GM11168 (cell line): ENCODE measurements around the gene AKAP3.

Experiments used
- in situ Hi-C: fragments of 300-500 bp; cut with MboI; formaldehyde crosslinking; loops from one replicate; pipeline ENCODE4 v1.12.0; 2022; ENCODE audit warnings: low sequenced_read_pairs; ENCODE audit not compliant: unreplicated experiment

The AKAP3 gene

DNA sequence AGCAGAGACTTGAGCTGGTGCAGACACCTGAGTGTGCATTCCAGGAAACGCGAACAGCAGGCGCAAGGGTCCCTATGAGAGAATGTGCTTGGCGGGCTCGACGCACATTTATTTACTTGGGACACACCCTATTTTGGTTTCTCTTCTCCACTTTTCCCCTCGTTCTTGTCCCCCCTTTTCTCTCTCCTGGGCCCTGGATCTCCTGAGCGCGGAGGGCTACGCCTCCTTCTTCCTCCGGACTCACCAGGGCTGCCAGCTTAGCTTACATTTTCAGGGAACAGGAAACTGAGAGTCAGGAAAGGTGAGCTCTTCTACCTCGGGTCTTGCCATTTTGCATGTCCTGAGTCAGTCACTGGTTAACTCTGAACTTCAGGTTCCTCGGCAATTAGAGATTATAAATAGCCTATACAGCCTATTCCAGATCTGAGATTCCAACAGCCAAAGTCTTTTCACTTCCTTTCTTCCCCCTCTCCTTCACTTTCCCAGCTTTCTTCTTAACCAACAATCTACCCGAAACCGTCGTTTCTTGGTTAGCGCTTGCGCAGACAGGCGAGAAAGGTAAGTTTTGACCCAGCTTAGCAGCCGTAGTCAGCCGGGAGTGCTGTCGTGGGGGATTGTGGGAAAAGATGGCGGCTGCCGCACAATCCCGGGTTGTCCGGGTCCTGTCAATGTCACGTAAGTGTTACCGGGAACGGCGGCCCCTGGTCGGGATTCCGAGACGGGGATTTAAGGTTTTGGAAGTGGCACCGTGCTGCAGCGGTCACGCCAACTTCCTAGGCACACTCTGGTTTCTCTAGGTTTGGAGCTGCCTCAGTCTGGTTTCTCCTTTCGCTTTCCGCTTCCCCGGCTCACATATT lies at the start of gene AKAP3, which contains the start of gene NDUFA9:
TSS of gene AKAP3 (minus strand) at position 551 of the 857 bp plus-strand sequence. CDS start 10,855 bp downstream, outside the sequence.
TSS of gene NDUFA9 (plus strand) at position 614 of the 857 bp plus-strand sequence. CDS start at position 627, 13 bp downstream.
- in situ Hi-C loops = no loop called here

DNA sequence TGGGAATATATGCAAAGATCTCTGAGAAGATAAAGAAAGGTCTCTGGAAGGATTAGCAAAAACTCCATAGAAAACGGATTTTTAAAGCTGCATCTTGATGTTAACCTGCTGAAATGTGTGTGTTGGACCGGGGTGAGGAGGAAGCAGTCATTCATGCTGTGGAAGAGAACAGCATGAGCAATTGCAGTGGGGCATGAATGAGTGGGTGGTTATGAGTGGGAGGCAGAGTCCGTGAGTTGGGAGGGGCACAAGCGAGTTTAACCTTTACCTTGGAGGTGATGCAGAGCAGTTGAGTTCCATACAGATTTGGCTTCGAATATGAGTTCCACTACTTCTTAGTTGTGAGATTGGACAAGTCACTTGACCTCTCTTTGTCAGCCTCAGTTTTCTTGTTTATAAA lies 41.9 kb upstream of the AKAP3 start:
- in situ Hi-C loops = no loop called here

DNA sequence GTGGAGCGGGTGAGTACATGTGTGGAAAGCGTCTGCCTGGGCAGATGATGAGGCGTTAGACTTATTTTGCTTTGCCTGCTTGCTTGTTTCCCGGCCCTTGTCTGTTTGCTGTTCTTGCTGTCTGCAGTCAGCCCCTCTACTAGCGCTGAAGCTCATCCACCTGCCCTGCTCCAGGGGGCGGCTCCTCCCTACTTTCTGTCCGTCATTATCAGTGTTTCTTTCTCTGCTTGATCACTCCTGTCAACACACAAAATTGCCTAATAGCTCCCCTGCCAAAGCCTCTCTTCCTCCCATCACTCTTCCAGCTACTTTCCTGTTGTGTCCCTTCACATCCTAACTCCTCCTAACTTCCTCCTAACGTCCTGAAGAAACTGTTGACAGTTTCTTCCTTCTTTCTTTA lies 36.5 kb upstream of the AKAP3 start:
- in situ Hi-C loops = no loop called here

DNA sequence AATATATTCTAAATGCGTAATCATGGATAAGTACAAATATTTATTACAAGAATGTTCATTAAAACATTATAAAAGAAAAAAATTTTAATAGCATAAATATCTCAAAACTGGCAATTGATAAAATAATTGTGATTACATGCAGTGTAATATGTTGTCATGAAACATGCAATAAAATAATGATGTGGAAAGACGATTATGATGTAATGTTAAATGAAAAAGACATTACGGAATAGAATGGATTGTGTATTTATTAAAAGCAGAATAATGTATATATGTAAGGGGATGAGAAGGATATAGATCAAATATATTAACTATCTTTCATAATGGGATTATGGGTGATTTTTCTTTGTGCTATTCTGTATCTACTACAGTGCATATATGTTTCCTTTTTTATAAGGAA lies 32.9 kb upstream of the AKAP3 start:
- in situ Hi-C loops = no loop called here

DNA sequence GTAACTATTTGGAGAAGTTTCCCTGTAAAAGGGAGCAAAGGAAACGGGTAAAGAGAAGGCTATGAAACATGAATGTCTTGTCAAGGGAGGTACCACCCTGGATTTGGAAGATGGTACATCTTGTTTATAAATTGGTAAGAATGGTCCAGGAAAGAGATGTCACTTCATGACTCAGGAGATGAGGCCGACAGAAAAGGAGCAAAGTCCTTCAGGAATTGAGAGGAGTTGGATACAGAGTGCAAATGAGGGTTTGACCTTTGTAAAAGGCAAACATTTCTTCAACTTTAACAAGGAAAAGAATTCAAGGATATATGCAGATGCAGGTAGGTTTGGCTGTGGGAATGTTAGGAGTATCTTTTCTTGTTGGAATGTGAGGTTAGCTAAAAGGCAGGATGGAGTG lies 30.9 kb upstream of the AKAP3 start:
- in situ Hi-C loops = no loop called here

DNA sequence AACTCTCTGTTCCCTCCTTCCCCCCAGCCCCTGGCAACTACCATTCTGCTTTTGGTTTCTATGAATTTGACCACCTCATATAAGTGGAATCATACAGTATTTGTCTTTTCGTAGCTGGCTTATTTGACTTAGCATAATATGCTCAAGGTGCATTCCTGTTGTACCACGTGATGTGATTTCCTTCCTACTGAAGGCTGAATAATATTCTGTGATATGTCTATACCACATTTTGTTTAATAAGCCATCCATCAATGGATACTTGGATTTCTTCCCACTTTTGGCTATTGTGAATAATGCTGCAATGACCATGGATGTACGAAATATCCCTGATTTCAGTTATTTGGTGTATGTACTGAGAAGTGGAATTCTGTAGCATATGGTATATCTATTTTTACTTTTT lies 16.4 kb upstream of the AKAP3 start:
- in situ Hi-C loops = no loop called here

DNA sequence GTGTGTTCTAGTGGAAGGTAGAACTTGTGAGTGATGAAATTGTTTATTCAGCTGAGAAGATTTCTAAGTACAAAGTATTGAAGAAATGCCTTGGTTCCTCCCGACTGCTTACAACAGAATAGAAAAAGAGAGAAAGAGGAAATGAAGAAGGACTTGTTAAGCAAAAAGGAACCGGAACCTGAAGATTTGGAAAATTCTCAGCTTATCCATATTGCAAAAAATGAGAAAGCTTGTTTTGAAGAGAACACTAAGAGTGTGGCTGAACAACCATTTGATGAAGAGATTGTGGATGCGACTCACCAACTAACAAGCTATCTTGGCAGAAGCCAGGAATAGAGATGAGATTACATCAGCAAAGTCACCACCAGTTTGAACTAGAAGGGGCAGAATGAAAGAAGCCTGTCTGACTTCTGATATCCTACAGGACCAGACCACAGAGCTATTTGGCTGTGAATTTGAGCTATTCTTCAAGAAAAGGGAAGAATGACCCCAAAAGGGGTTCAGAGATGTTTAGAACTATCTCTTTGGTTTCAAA lies 15.2 kb upstream of the AKAP3 start:
- in situ Hi-C loops = no loop called here

DNA sequence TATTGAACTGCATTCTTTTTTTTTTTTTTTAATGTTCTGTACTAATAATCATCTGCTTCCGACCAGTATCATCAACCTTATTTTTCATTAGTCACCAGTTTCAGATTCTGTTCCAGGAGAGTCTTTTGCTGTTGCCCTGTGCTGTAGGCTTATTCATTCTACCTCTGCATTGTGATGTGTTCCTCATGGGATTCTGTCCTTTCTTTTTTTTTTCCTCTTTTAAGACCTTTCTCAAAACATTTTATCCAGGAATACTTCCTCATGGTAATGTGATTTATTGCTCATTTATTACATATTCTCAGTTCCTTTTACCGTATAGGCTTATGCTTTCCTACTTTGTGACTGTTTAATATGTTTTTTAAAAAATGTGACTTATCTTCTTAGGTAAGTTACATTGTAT lies 4.8 kb upstream of the AKAP3 start:
- in situ Hi-C loops = no loop called here

DNA sequence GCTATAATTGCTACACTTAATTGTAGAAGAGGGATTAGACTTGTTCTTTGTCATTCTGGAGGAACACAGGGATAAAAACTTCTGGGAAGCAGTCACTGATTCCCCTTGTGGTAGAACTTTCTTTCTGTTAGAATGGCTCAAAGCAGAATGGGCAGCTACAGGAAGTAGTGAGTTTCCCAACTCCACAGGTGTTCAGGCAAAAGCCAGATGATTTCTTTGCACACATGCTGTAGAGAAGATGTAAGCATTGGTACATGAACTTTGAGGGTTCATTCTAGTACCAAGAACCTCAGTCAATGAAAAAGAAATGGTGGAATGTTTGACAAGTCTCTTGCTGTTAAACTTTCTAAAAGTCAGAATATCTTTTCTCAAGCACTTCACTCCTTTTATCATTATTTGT lies 4.4 kb upstream of the AKAP3 start:
- in situ Hi-C loops = no loop called here

DNA sequence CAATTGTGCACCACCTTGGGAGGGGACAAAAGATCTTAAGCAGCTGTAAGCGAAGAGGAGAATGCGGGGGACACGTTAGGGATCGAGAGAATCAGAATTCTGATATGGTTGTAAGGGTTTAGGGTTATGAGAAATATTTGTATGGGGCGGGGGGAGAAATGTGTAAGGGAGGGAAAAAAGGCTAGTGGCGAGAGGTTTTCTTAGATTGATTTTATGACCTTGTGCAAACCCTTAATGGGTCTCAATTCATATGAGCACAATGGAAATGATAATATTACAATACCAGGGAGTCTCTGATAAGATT lies 459 bp upstream of the AKAP3 start:
- in situ Hi-C loops = no loop called here

DNA sequence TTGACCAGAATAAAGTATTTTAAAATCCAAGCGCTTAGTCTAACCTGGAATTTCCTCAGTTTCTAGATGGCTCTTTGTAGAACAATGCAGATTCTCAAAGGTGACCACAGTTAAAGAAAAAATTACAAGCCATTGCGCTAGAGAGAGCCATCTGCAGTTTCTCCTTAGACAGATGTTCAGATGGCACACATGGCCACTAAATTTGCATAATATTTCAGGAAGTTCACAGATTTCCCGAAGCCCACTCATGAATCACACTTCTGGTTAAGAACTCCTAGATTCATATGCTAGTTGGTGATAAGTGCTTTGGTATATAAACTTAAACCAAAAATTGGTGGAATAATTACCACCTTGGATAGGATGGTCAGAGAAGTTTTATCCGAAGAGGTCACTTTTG lies 749 bp downstream of the AKAP3 start:
- in situ Hi-C loops = no loop called here

DNA sequence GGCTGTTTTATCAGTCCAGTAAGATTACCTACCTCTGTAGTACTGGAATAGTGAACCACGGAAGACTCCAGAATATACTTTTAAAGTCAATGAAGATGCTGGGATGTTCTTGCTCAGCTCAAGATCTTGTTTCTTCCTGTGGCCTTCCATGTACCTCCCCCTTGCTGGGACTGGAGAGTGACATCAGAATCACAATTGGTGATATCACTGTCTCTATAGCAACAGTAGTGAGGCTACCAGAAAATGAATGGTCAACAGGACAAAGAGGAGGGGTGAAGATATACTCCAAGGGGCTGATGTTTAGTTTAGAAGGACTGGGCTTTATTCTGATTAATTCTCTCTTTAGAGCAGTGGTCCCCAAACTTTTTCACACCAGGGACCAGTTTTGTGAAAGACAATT lies 3.8 kb downstream of the AKAP3 start:
- in situ Hi-C loops = no loop called here

DNA sequence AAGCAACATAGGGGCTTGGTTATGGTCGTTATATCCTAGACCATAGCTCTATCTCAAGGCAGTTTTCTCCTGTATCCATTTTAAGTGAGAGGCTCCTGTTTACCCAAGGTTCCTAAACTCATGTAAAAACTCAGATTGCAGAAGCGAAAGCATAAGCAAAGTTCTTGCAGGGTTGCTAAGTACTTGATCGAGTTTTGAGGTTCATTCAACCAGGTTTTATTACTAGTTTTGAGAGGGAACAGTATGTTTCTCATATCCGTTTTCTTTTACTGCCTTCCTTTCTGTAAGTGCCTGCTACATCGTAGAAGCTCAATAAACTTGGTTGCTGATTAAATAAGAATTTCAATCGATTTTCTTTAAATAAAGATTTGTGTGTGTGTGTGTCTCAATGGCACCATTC lies 5.1 kb downstream of the AKAP3 start:
- in situ Hi-C loops = no loop called here

DNA sequence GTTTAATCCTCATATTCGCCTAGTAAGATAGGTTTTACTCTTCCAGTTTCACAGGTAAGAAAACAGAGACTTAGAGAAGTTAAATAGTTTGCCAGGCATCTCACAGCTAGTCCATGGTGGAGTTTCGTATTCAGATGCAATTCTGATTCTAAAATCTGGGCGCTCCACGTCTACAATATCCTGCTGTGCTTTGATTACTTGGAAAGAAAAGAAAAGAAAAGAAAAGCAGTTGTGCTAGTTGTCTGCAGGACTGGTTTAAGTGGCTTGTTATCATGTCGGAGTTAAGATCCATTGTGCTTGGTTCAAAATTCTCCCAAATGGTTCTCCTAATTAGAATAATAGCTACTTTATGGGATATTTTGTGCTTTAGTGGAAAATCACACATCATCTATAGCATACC lies 18.6 kb downstream of the AKAP3 start:
- in situ Hi-C loops = no loop called here

DNA sequence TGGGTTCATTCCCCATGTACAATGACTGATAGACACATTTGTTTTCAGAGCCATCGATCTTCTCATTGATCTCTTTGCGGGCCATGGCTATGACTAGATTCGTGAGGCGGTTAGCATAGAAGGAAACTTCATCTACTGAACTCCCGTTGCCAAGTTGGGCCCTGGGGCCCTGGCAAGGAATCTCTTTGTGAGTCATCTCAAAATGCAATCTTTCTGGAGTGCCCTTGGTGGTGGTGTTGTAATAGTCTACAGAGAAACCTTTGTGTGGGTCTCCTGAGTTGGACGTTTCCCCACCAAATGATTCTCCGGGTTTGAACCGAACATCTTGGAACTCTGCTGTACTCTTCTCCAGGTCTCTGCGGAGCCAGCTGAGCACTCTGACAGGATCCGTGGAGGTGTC lies 20.4 kb downstream of the AKAP3 start:
- in situ Hi-C loops = no loop called here

DNA sequence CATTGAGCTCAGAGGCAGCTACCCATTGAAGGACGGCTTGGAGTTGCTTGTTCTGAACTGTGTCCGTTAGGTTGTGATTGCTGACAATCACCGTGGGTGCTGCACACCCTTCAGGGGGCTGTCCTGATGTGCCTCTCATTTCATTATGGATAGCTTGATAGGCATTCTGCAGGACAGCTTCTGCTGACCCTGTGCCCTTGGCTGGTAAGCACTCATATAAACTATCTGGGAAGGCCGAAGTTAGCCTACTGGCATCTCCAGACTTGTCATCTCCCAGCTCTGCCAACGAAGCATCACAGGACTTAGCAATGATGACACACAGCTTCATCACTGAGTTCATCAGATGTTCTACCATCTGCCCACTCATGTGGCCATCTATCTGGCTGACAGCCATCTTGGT lies 22.3 kb downstream of the AKAP3 start:
- in situ Hi-C loops = no loop called here

DNA sequence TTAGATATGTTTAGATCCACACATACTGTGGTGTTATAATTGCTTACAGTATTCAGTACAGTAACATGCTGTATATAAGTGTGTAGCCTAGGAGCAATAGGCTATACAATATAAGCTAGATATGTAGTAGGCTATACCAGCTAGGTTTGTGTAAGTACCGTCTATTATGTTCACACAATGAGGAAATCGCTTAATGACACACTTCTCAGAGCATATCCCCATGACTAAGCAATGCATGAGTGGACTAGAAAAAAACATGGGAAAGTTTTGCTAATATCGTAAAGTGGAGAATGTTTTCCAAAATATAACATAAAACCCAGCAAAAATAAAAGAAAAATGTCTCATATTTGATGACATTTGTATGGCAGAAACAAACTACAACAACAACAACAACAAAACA lies 27.3 kb downstream of the AKAP3 start:
- in situ Hi-C loops = no loop called here

DNA sequence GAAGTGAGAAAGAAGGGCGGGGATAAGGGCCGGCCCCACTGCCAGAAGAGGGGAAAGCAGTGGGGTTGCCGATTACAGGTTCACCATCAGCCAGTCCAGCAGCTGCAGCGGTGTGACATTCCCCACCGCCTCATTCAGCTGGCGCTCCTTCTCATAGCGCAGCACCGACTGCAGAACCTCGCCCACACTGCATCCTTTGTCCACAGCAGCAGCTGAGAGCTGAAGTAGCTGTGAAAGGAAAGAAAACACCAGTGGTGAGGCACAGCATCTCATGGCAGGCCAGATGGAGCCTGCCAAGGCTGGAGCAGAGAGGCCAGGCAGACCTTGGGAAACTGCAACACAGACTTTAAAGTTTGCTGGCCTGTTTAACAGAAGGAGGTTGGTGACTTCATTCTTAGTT lies 33.2 kb downstream of the AKAP3 start:
- in situ Hi-C loops = no loop called here

DNA sequence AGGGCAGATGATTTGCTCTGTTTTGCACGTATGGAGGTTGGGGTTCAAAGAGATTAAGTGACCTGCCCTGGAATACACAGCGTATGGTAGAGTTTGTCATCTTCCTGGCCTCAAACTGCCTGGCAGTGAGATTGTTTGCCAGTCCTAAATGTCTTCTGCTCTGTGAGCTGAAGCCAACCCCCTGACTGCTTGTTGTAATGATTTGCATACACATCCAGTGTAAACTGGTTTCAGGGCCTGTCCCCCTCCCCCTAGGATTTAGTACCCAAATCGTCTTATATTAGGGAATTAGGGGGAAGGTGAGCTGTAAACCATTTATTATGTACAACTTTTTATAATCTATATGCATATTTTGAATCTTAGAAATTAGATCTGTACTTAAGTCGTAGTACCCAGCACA lies 38.4 kb downstream of the AKAP3 start:
- in situ Hi-C loops = no loop called here

DNA sequence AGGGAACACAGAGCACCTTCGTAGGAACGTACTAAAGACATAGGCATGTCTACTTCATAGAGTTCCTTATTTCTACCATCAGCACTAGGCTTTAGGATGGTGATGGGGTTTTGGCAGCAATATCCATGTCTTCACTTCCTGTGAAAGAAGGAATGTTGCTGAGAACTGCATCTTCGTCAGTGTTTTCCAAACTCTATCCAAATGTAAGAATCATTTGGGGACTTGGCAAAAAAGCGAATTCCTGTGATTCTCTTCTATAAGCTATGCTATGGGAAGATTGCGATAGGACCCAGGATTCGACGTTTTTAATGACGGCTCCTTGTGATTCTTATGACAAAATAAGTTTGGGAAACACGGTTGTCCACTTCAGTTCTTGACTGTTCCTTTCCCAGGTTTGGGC lies 39.8 kb downstream of the AKAP3 start:
- in situ Hi-C loops = no loop called here

DNA sequence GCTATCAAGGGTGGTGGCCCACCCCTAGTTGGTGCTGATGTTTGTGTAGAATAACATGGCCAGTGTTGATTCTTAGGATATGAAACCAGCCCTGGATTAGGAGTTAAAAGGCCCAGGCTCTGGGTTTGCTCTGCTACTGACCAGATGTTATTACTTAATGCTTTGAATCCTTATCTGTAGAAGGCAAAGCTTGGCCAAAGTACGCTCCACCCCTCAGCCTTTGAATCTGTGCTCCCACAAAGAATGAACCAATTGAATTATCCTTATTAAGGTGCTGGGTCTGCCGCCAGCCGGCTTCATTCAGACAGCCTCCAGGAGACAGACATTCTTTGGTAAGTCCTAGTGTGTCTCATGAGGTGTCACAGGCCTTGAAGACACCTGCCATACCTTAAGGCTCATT lies 41.8 kb downstream of the AKAP3 start:
- in situ Hi-C loops = no loop called here

DNA sequence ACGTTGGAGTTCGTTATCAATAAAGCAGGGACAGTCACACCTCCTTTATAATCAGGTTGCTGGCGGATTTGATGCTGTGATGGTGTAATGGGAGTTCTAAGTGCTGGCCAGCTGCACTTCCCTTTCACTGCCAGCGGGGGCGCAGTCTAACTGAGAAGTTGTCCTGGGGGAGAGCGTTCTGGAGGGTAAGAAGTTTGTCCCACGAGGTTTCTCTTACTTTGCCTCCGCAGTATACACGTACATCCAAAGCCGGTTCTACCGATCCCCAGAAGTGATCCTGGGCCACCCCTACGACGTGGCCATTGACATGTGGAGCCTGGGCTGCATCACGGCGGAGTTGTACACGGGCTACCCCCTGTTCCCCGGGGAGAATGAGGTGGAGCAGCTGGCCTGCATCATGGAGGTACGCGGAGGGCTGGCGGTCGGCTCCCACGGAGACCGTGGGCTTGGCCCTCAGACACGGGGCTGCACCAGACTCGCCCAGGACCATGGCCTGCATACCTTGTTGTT lies 44.1 kb downstream of the AKAP3 start:
- in situ Hi-C loops = no loop called here
